Smooth muscle cell (in vitro differentiated cells): Measurements from ENCODE around the gene DAW1. TPM values are rescaled to one million over a fixed set of nuclear protein-coding genes. Genes with fewer than 3 reads are reported as not detected.

Experiments
- DNase-seq: peaks from one replicate; lab custom pipeline; 2025; ENCODE audit not compliant: unreplicated experiment; lab: John Stamatoyannopoulos, UW
- H2AFZ ChIP-seq: fragments of 200-600 bp; sonication (generic); 2 replicates; pipeline ENCODE4 v1.6.0; 2016; ENCODE audit warnings: antibody characterized with exemption, low read depth, mild to moderate bottlenecking
- H3F3A ChIP-seq: fragments of 200-600 bp; sonication (generic); 2 replicates; pipeline ENCODE4 v1.6.0; 2017; ENCODE audit warnings: antibody characterized with exemption, low read depth
- H3K27ac ChIP-seq: fragments of 200-600 bp; sonication (generic); 2 replicates; pipeline ENCODE4 v1.5.1; 2016; ENCODE audit warnings: low read depth, mild to moderate bottlenecking
- H3K27me3 ChIP-seq: fragments of 200-600 bp; sonication (generic); 2 replicates; pipeline ENCODE4 v1.6.1; 2016; ENCODE audit warnings: low read depth, mild to moderate bottlenecking
- H3K36me3 ChIP-seq: fragments of 200-600 bp; sonication (generic); 2 replicates; pipeline ENCODE4 v1.5.1; 2016; ENCODE audit warnings: low read depth
- H3K4me1 ChIP-seq: fragments of 200-600 bp; sonication (generic); 2 replicates; pipeline ENCODE4 v1.5.1; 2016; ENCODE audit warnings: low read depth
- H3K4me2 ChIP-seq: fragments of 200-600 bp; sonication (generic); 2 replicates; pipeline ENCODE4 v1.6.0; 2016; ENCODE audit warnings: mild to moderate bottlenecking
- H3K4me3 ChIP-seq: fragments of 200-600 bp; sonication (generic); 2 replicates; pipeline ENCODE4 v1.5.1; 2016; ENCODE audit warnings: mild to moderate bottlenecking
- H3K79me2 ChIP-seq: fragments of 200-600 bp; sonication (generic); 2 replicates; pipeline ENCODE4 v1.6.0; 2016; ENCODE audit warnings: low read depth, mild to moderate bottlenecking
- H3K9ac ChIP-seq: fragments of 200-600 bp; sonication (generic); 2 replicates; pipeline ENCODE4 v1.6.0; 2016; ENCODE audit warnings: low read depth
- H3K9me3 ChIP-seq: fragments of 200-600 bp; sonication (generic); replicated peaks from 2 replicates; pipeline ENCODE4 v1.5.1; 2016; ENCODE audit warnings: low read depth
- H4K20me1 ChIP-seq: fragments of 200-600 bp; sonication (generic); 2 replicates; pipeline ENCODE4 v1.6.0; 2016; ENCODE audit warnings: low read depth
- WGBS: methylation state at CpG from one replicate; pipeline ENCODE4 v1.1.7; 2016; ENCODE audit warnings: low lambda C conversion rate; 5-methylcytosine and 5-hydroxymethylcytosine counted together
- polyA plus RNA-seq: library from polyadenylated mRNA; unstranded; fragments of >200 nt; fragmentation: Nextera tagmentation; extraction: Ambion mirVana; gene quantifications from 2 replicates; pipeline ENCODE4 v1.2.1, GENCODE V29; 2016
- total RNA-seq: library from RNA; depleted of rRNA; stranded (reverse); fragments of >200 nt; gene quantifications from 2 replicates; pipeline ENCODE4 v1.2.3, GENCODE V29; 2014
- TF ChIP-seq, protein P1 (sequence below): fragments of 200-600 bp; sonication (generic); IDR thresholded peaks from 2 replicates; pipeline ENCODE4 v1.5.1; 2017; ENCODE audit warnings: borderline replicate concordance, mild to moderate bottlenecking, antibody characterized with exemption; ENCODE audit not compliant: insufficient read depth, poor library complexity, severe bottlenecking

Gene DAW1
- total and polyA plus RNA-seq, 2 experiments from 2014 or later = not detected

DNA sequence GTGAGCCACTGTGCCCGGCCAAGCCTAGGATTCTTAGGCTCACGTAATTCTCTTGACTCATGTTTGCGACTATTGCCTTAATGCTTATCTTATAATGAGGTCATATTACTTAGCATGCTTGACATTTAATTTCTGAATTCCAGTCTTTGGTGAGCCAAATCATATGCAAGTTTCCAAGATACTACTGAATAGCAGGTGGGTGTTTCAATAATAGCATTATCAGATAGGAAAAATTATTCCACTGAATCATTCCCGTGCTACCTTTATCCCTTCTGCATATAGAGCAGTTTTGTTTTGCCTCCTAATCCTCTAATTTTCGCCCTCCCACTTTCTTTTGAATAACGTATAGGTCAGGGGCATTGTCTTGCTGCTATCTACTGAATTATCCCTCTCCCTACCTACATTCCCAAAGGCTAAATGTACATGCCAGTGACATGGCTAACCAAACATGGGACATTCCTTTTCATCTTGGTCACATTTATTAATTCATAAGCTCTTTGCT, 4.9 kb downstream of the DAW1 start:
- no peak overlapping the region for H3K27ac ChIP-seq
- H3K79me2 ChIP-seq = no peaks in the 10 kb centered on the region
- H2AFZ ChIP-seq = no peak overlapping the region
- H3K9ac ChIP-seq = no peak overlapping the region
- H3K4me3 ChIP-seq = no peak overlapping the region
- TF ChIP-seq, protein P1, sequence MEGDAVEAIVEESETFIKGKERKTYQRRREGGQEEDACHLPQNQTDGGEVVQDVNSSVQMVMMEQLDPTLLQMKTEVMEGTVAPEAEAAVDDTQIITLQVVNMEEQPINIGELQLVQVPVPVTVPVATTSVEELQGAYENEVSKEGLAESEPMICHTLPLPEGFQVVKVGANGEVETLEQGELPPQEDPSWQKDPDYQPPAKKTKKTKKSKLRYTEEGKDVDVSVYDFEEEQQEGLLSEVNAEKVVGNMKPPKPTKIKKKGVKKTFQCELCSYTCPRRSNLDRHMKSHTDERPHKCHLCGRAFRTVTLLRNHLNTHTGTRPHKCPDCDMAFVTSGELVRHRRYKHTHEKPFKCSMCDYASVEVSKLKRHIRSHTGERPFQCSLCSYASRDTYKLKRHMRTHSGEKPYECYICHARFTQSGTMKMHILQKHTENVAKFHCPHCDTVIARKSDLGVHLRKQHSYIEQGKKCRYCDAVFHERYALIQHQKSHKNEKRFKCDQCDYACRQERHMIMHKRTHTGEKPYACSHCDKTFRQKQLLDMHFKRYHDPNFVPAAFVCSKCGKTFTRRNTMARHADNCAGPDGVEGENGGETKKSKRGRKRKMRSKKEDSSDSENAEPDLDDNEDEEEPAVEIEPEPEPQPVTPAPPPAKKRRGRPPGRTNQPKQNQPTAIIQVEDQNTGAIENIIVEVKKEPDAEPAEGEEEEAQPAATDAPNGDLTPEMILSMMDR = no peak
- H3K27me3 ChIP-seq = no peaks in the 10 kb centered on the region
- DNase-seq = no peak
- no peaks in the 10 kb centered on the region for H3K4me1 ChIP-seq
- H3K36me3 ChIP-seq = no peaks in the 10 kb centered on the region
- no peak overlapping the region for H3K4me2 ChIP-seq
- 67% methylated on average over 6 of the region's 6 CpGs for WGBS
- H3K9me3 ChIP-seq = no peaks in the 10 kb centered on the region
- H3F3A ChIP-seq = no peaks in the 10 kb centered on the region
- no peaks in the 10 kb centered on the region for H4K20me1 ChIP-seq

DNA sequence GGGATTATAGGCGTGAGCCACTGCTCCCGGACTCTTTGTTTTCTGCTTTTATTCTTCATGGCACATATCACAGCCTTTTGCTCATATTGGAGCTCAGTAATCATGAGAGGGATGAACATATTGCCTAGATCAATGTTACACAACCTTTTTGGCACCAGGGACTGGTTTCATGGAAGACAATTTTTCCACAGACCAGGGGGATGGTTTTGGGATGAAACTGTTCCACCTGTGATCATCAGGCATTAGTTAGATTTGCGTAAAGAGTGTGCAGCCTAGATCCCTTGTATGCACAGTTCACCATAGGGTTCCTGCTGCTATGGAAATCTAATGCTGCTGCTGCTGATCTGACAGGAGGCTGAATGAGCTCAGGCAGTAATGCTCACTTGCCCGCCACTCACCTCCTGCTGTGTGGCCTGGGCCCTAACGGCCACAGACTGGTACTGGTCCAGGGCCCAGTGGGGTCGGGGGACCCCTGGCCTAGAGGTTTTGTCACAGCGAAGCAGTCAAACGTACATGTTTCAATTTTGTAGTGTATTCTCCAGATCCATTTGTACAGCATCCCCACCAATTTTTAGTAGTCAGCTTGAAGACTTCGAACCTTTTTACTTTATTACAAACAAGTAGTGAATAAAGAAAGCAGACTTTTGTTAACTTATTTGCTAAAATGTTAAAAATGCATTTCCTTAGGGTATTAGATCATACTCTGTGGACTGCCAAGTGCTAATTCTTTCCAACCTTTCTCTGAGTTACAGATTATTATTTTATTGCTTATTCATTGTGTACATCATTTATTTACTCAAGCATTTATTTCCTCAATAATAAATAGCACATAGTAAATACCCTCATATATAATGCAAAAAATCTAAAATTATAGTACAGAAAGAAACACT, 6.2 kb downstream of the DAW1 start:
- no peak overlapping the region for H3K4me2 ChIP-seq
- H3K27me3 ChIP-seq = no peaks in the 10 kb centered on the region
- H3K9ac ChIP-seq = no peak overlapping the region
- no peak overlapping the region for H2AFZ ChIP-seq
- no peaks in the 10 kb centered on the region for H3K9me3 ChIP-seq
- H3K27ac ChIP-seq = no peak overlapping the region
- TF ChIP-seq, protein P1 = no peak
- no peaks in the 10 kb centered on the region for H3K79me2 ChIP-seq
- H3F3A ChIP-seq = no peaks in the 10 kb centered on the region
- 84% methylated on average over 9 of the region's 9 CpGs for WGBS
- H3K36me3 ChIP-seq = no peaks in the 10 kb centered on the region
- no peak overlapping the region for H3K4me3 ChIP-seq
- H3K4me1 ChIP-seq = no peaks in the 10 kb centered on the region
- no peak for DNase-seq
- no peaks in the 10 kb centered on the region for H4K20me1 ChIP-seq

DNA sequence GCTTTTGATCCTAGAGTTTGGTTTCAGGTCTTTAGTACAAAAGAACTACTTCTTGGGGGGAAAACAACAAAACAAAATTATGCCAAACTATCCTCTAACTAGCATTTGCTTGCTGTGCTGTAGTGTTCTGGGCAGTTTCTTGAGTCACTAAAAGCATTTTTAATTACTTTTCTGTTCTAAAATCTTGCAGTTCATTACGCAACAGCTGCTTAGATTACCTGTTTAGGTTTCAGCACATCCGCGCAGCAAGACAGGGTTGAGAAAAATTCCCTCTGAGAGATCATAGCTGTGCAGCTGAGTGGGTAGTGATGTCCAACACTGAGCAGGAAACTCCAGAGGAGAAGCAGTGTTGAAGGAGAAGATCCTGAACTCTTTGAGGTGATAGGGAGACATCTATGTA, 9.0 kb downstream of the DAW1 start:
- no peak for DNase-seq
- 92% methylated on average over 3 of the region's 3 CpGs for WGBS
- no peak overlapping the region for H3K9ac ChIP-seq
- TF ChIP-seq, protein P1 = no peak
- no peaks in the 10 kb centered on the region for H3K4me1 ChIP-seq
- no peaks in the 10 kb centered on the region for H3K36me3 ChIP-seq
- H3K27ac ChIP-seq = no peak overlapping the region
- peak overlapping the region; percentile 6 for H2AFZ ChIP-seq
- no peaks in the 10 kb centered on the region for H3K79me2 ChIP-seq
- H3F3A ChIP-seq = no peaks in the 10 kb centered on the region
- no peaks in the 10 kb centered on the region for H3K27me3 ChIP-seq
- H4K20me1 ChIP-seq = no peaks in the 10 kb centered on the region
- H3K4me2 ChIP-seq = peak overlapping the region; percentile 49
- no peaks in the 10 kb centered on the region for H3K9me3 ChIP-seq
- H3K4me3 ChIP-seq = no peak overlapping the region
